SK-N-SH (cell line): ENCODE data around the gene MCRIP2. TPM values are rescaled to one million over a fixed set of nuclear protein-coding genes. Genes with fewer than 3 reads are reported as not detected.

Experiments used
- CTCF ChIA-PET: fragments of 300-600, 350-600 bp; formaldehyde crosslinking; extraction: SDS; loops from one replicate; lab custom pipeline; 2021; lab: Yijun Ruan, JAX
- POLR2A ChIA-PET: fragments of 350-600 bp; sonication (Branson Sonifier 250); formaldehyde crosslinking; extraction: SDS; loops from one replicate; lab custom pipeline; 2020; ENCODE audit warnings: antibody characterized with exemption, inconsistent platforms; lab: Yijun Ruan, JAX
- DNase-seq: peaks from one replicate; pipeline ENCODE4 v3.0.0; 2012
- H2AFZ ChIP-seq: fragments of 200-600 bp; sonication (generic); 2 replicates; pipeline ENCODE4 v1.8.1; 2016; ENCODE audit warnings: antibody characterized with exemption, mild to moderate bottlenecking, low read depth
- H3F3A ChIP-seq: fragments of 200-600 bp; sonication (generic); replicated peaks from 2 replicates; pipeline ENCODE3; 2016; ENCODE audit warnings: antibody characterized with exemption, mild to moderate bottlenecking; ENCODE audit not compliant: insufficient read depth
- H3K27ac ChIP-seq, 2 experiments: fragments of 200-500 bp in 1 of 2; fragments of 200-600 bp in 1 of 2; sonication (Bioruptor generic) in 1 of 2; sonication (generic), shearing (Covaris generic) in 1 of 2; 2 replicates each; pipeline versions ENCODE4 v1.5.1 to v1.6.1; 2014 to 2016; ENCODE audit warnings: low read depth in 2 of 2, inconsistent platforms in 1 of 2, low read length in 1 of 2, mild to moderate bottlenecking in 1 of 2, mixed read lengths in 1 of 2
- H3K27me3 ChIP-seq: fragments of 200-600 bp; sonication (generic), shearing (Covaris generic); 2 replicates; pipeline ENCODE4 v1.6.1; 2016; ENCODE audit warnings: mixed run types; ENCODE audit not compliant: insufficient read depth
- H3K36me3 ChIP-seq, 2 experiments: fragments of 200-500 bp in 1 of 2; fragments of 200-600 bp in 1 of 2; sonication (Bioruptor generic) in 1 of 2; sonication (generic) in 1 of 2; replicated peaks in 1 of 2; 2 replicates each; pipeline versions ENCODE3 to v1.5.1; 2014 to 2016; ENCODE audit warnings: low read length in 1 of 2, mild to moderate bottlenecking in 1 of 2; ENCODE audit not compliant: insufficient read depth in 2 of 2, control insufficient read depth in 1 of 2
- H3K4me1 ChIP-seq, 2 experiments: fragments of 200-500 bp in 1 of 2; fragments of 200-600 bp in 1 of 2; sonication (Bioruptor generic) in 1 of 2; sonication (generic), shearing (Covaris generic) in 1 of 2; 2 replicates each; pipeline versions ENCODE4 v1.5.1 to v1.6.1; 2014 to 2016; ENCODE audit warnings: low read depth in 1 of 2, low read length in 1 of 2, mixed run types in 1 of 2; ENCODE audit not compliant: insufficient read depth in 2 of 2, control insufficient read depth in 1 of 2
- H3K4me2 ChIP-seq: fragments of 200-600 bp; sonication (generic), shearing (Covaris generic); 2 replicates; pipeline ENCODE4 v1.6.1; 2017; ENCODE audit warnings: mixed run types
- H3K4me3 ChIP-seq, 2 experiments: fragments of 200-500 bp in 1 of 2; fragments of 200-600 bp in 1 of 2; sonication (Bioruptor generic) in 1 of 2; sonication (generic), shearing (Covaris generic) in 1 of 2; 2 replicates each; pipeline versions ENCODE4 v1.5.1 to v1.8.1; 2014 to 2016; ENCODE audit warnings: low read depth in 2 of 2, inconsistent platforms in 1 of 2, low read length in 1 of 2, mild to moderate bottlenecking in 1 of 2, mixed read lengths in 1 of 2, moderate library complexity in 1 of 2
- H3K79me2 ChIP-seq: fragments of 200-600 bp; sonication (generic); 2 replicates; pipeline ENCODE4 v1.8.1; 2017; ENCODE audit warnings: mild to moderate bottlenecking; ENCODE audit not compliant: insufficient read depth
- H3K9ac ChIP-seq: fragments of 200-600 bp; sonication (generic); 2 replicates; pipeline ENCODE4 v1.6.1; 2017; ENCODE audit warnings: mixed run types
- H3K9me2 ChIP-seq: fragments of 200-600 bp; sonication (generic); 2 replicates; pipeline ENCODE4 v1.6.1; 2017; ENCODE audit warnings: mixed run types
- H3K9me3 ChIP-seq: fragments of 200-600 bp; sonication (generic); 2 replicates; pipeline ENCODE4 v1.6.1; 2017; ENCODE audit warnings: mixed run types, mild to moderate bottlenecking, moderate library complexity
- H4K20me1 ChIP-seq: fragments of 200-600 bp; sonication (generic); 2 replicates; pipeline ENCODE4 v1.6.1; 2017; ENCODE audit warnings: mild to moderate bottlenecking, mixed run types; ENCODE audit not compliant: insufficient read depth
- CHD2 ChIP-seq: fragments of 150-350 bp; IDR thresholded peaks from 2 replicates; pipeline ENCODE4 v1.6.1; 2018; ENCODE audit warnings: low read length; ENCODE audit not compliant: partially characterized antibody
- EP300 ChIP-seq, 2 experiments: IDR thresholded peaks; 2 replicates each; pipeline versions ENCODE4 v1.4.0 to v1.6.1; 2012; ENCODE audit warnings: borderline replicate concordance in 1 of 2, low read depth in 1 of 2, low read length in 1 of 2
- EZH2phosphoT487 ChIP-seq: fragments of 200-600 bp; sonication (generic); IDR thresholded peaks from 2 replicates; pipeline ENCODE4 v1.6.1; 2017; ENCODE audit warnings: low read depth, mixed run types, mild to moderate bottlenecking, antibody characterized with exemption, moderate library complexity, borderline replicate concordance
- FOXM1 ChIP-seq: IDR thresholded peaks from 2 replicates; pipeline ENCODE4 v1.4.0; 2012; ENCODE audit warnings: low read depth, mild to moderate bottlenecking
- GABPA ChIP-seq: IDR thresholded peaks from 2 replicates; pipeline ENCODE4 v1.4.0; 2012; ENCODE audit warnings: low read depth, mild to moderate bottlenecking
- JUND ChIP-seq: IDR thresholded peaks from 2 replicates; pipeline ENCODE4 v1.4.0; 2012
- MEF2A ChIP-seq: IDR thresholded peaks from 2 replicates; pipeline ENCODE4 v1.4.0; 2012; ENCODE audit warnings: low read depth, borderline replicate concordance
- MXI1 ChIP-seq: IDR thresholded peaks from 2 replicates; pipeline ENCODE4 v1.6.1; 2012; ENCODE audit warnings: mild to moderate bottlenecking, low read depth, low read length, improper control_type of control experiment
- NFIC ChIP-seq: IDR thresholded peaks from 2 replicates; pipeline ENCODE4 v1.4.0; 2012; ENCODE audit warnings: borderline replicate concordance
- NRF1 ChIP-seq: IDR thresholded peaks from 2 replicates; pipeline ENCODE4 v1.6.1; 2012; ENCODE audit warnings: low read depth, mild to moderate bottlenecking, low read length
- POLR2AphosphoS5 ChIP-seq: IDR thresholded peaks from 2 replicates; pipeline ENCODE4 v1.6.1; 2012; ENCODE audit warnings: low read depth, low read length
- RXRA ChIP-seq: IDR thresholded peaks from 2 replicates; pipeline ENCODE4 v1.4.0; 2012; ENCODE audit warnings: low read depth, mild to moderate bottlenecking, borderline replicate concordance
- SIN3A ChIP-seq: IDR thresholded peaks from 2 replicates; pipeline ENCODE4 v1.6.1; 2012; ENCODE audit warnings: low read depth, mild to moderate bottlenecking, low read length, moderate library complexity, borderline replicate concordance
- TAF1 ChIP-seq: IDR thresholded peaks from 2 replicates; pipeline ENCODE4 v1.6.1; 2012; ENCODE audit warnings: low read depth, mild to moderate bottlenecking, low read length, moderate library complexity, borderline replicate concordance
- TEAD4 ChIP-seq: IDR thresholded peaks from 2 replicates; pipeline ENCODE4 v1.4.0; 2012; ENCODE audit warnings: mild to moderate bottlenecking, borderline replicate concordance; ENCODE audit not compliant: insufficient read depth
- YY1 ChIP-seq: IDR thresholded peaks from 2 replicates; pipeline ENCODE4 v1.4.0; 2012; ENCODE audit warnings: low read depth, mild to moderate bottlenecking
- WGBS: methylation state at CpG from one replicate; pipeline ENCODE4 v1.1.6; 2017; ENCODE audit warnings: low lambda C conversion rate; 5-methylcytosine and 5-hydroxymethylcytosine counted together
- polyA plus RNA-seq, 3 experiments: library from polyadenylated mRNA; depleted of rRNA; stranded (reverse); fragments of >200 nt; gene quantifications; 2 replicates each; pipeline ENCODE4 v1.2.3, GENCODE V29; 2012
- TF ChIP-seq, protein P1 (sequence below): IDR thresholded peaks from 2 replicates; pipeline ENCODE4 v1.4.0; 2012; ENCODE audit warnings: low read depth
- TF ChIP-seq, protein P2 (sequence below): IDR thresholded peaks from 2 replicates; pipeline ENCODE4; 2012
- TF ChIP-seq, protein P3 (sequence below): fragments of 150-350 bp; IDR thresholded peaks from 2 replicates; pipeline ENCODE4 v1.6.1; 2016; ENCODE audit warnings: mild to moderate bottlenecking, low read depth, low read length

MCRIP2 gene
- polyA plus RNA-seq, 1 of the 3 experiments (the other 2 are of a cell fraction), result 36.9 TPM

DNA sequence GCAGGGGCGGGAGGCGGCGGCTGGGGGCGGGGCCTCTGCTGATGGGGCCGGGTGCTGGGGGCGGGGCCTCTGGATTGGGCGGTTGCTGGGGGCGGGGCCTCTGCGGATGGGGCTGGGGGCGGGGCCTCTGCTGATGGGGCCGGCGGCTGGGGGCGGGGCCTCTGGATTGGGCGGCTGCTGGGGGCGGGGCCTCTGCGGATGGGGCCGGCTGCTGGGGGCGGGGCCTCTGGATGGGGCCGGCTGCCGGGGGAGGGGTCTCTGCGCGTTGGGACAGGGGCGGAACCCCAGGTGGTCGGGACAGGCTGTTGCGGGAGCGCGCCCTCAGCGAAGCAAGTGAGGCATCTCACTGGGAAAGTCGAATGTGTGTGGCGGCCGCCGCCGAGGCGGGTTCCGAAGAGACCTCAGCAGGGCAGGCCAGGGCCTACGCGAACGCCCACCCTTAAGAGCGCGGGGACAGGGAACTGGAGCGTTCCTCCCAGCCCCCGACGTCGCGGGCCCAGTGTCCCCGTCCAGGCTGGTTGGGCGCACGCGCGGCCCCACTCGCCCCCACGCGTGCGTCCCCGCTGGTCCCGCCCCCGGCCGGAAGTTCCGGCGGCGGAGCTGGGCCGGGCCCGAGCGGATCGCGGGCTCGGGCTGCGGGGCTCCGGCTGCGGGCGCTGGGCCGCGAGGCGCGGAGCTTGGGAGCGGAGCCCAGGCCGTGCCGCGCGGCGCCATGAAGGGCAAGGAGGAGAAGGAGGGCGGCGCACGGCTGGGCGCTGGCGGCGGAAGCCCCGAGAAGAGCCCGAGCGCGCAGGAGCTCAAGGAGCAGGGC lies 38.4 kb downstream of the MCRIP2 start, which contains the start of gene STUB1:
STUB1 (plus strand) TSS at position 597 of the 811 bp plus-strand sequence; CDS start at position 713, 116 bp downstream.
- Histone ChIP-seq H3K36me3 (peaks cover 13 to 26% of the 10 kb centered on the region in 2 experiments), H3K79me2 (peaks cover 34% of the 10 kb centered on the region), H3K27ac (peak within 1 kb of the TSS; percentile 86 to 98), H4K20me1 (peaks cover 23% of the 10 kb centered on the region), H3F3A (peaks cover 10% of the 10 kb centered on the region), H3K4me2 (peak within 1 kb of the TSS; percentile 96), H3K9ac (peak within 1 kb of the TSS; percentile 80), H3K4me3 (peak within 1 kb of the TSS; percentile 78 to 96), H3K27me3 (no peaks in the 10 kb centered on the region), H2AFZ (0 out of 2 replicates have a peak within 1 kb of the TSS, but pooled peaks have one; percentile 82), H3K9me2 (no peaks in the 10 kb centered on the region), H3K9me3 (no peaks in the 10 kb centered on the region), H3K4me1 (peaks cover 8 to 49% of the 10 kb centered on the region in 2 experiments; a peak in 2 of 4 replicates)
- 2% methylated on average over 20 of the region's 91 CpGs for WGBS
- POLR2A ChIA-PET, result interaction anchor here (0.8 to 2.2 kb wide), 12 partner anchors 10 to 44 kb away, joined by 3 to 12 read pairs (median 3); partner anchors contain the start of genes METTL26, RHOT2, WDR24 and WDR90
- DNase-seq, result peak; percentile 96
- CTCF ChIA-PET, result interaction anchor here (0.8 to 3.8 kb wide), 9 partner anchors 10 to 91 kb away, joined by 3 to 20 read pairs (median 4); partner anchors contain the start of genes ANTKMT, METRN, RHOT2 and WDR24
- TF ChIP-seq NRF1 (peak; percentile 75), SIN3A (no peak), MXI1 (peak; percentile 28; the same call in 1 of the 2 replicates), GABPA (peak; percentile 79), EZH2phosphoT487 (no peak), MEF2A (no peak), CHD2 (peak; percentile 22), JUND (no peak), EP300 (IDR thresholded peaks at IDR 0.05; ENCODE audit: borderline replicate concordance in 1 of 2, low read depth in 1 of 2, low read length in 1 of 2) (peak in 1 of 2 experiments; percentile 34; a peak in 1 of 4 replicates), POLR2AphosphoS5 (peak; percentile 73), TAF1 (peak; percentile 41; the same call in 1 of the 2 replicates)
- TF ChIP-seq, protein P1, sequence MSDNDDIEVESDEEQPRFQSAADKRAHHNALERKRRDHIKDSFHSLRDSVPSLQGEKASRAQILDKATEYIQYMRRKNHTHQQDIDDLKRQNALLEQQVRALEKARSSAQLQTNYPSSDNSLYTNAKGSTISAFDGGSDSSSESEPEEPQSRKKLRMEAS, result peak; percentile 67
- TF ChIP-seq, protein P2, sequence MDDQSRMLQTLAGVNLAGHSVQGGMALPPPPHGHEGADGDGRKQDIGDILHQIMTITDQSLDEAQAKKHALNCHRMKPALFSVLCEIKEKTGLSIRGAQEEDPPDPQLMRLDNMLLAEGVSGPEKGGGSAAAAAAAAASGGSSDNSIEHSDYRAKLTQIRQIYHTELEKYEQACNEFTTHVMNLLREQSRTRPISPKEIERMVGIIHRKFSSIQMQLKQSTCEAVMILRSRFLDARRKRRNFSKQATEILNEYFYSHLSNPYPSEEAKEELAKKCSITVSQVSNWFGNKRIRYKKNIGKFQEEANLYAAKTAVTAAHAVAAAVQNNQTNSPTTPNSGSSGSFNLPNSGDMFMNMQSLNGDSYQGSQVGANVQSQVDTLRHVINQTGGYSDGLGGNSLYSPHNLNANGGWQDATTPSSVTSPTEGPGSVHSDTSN, result peak; percentile 22; the same call in 1 of the 2 replicates

DNA sequence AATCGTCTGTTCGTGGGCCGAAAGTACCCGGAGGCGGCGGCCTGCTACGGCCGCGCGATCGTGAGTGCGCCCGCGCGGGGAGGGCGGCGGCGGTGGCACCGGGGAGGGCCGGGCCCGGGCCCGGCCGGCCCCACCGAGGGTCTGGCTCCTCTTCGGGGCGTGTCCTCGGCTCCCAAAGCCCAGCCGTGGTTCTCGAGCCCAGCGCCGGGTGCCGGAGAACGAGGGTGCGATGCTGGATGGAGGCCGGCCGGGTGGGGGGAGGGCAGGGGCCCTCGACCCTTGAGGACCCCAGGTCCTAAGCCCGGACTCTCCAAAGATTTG lies 39.0 kb downstream of the MCRIP2 start:
- ChIA-PET CTCF (interaction anchor here (0.8 to 3.8 kb wide), 9 partner anchors 9 to 92 kb away, joined by 3 to 20 read pairs (median 4); partner anchors contain the start of genes ANTKMT, METRN, RHOT2 and WDR24), POLR2A (interaction anchor here (0.9 to 2.2 kb wide), 5 partner anchors 9 to 40 kb away, joined by 3 to 12 read pairs (median 4); partner anchors contain the start of genes RHOT2, WDR24 and WDR90)

More for the DNA sequence above, 39.0 kb downstream of the MCRIP2 start:
- WGBS, result 33% methylated on average over 1 of the region's 38 CpGs
- no peak overlapping the region for H2AFZ ChIP-seq
- TF ChIP-seq YY1 (no peak), NFIC (no peak), MEF2A (no peak), MXI1 (no peak), RXRA (no peak), FOXM1 (no peak), POLR2AphosphoS5 (no peak), TEAD4 (no peak), NRF1 (no peak)
- TF ChIP-seq, protein P3, sequence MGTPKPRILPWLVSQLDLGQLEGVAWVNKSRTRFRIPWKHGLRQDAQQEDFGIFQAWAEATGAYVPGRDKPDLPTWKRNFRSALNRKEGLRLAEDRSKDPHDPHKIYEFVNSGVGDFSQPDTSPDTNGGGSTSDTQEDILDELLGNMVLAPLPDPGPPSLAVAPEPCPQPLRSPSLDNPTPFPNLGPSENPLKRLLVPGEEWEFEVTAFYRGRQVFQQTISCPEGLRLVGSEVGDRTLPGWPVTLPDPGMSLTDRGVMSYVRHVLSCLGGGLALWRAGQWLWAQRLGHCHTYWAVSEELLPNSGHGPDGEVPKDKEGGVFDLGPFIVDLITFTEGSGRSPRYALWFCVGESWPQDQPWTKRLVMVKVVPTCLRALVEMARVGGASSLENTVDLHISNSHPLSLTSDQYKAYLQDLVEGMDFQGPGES, result no peak
- TF ChIP-seq, protein P1, result no peak
- TF ChIP-seq, protein P2, result no peak
- peak overlapping the region; percentile 90 for H3K4me2 ChIP-seq
- peaks cover 23% of the 10 kb centered on the region for H4K20me1 ChIP-seq
- peaks cover 37% of the 10 kb centered on the region for H3K79me2 ChIP-seq
- H3K4me1 ChIP-seq, result peaks cover 8 to 51% of the 10 kb centered on the region in 2 experiments; a peak in 2 of 4 replicates
- DNase-seq, result no peak
- H3K27ac ChIP-seq, result peak overlapping the region; percentile 86 to 98; a peak in 3 of 4 replicates
- H3F3A ChIP-seq, result peaks cover 10% of the 10 kb centered on the region
- H3K9me3 ChIP-seq, result no peaks in the 10 kb centered on the region
- peak overlapping the region; percentile 78 to 96 for H3K4me3 ChIP-seq
- H3K36me3 ChIP-seq, result peaks cover 13 to 30% of the 10 kb centered on the region in 2 experiments
- H3K9me2 ChIP-seq, result no peaks in the 10 kb centered on the region
- H3K9ac ChIP-seq, result peak overlapping the region; percentile 80
- no peaks in the 10 kb centered on the region for H3K27me3 ChIP-seq
